Trophoblast cell (in vitro differentiated cells and primary cell): ENCODE results near the gene AFG3L2.
A peak's percentile ranks its signal among the peaks of the same experiment; 100 is the strongest.

ENCODE experiments used
- DNase-seq, 2 donors: peaks; one replicate each; pipeline ENCODE4 v3.0.0-alpha.2; 2016
- H2AFZ ChIP-seq: 2 replicates; pipeline ENCODE4 v1.6.1; 2013; ENCODE audit warnings: low read length, moderate library complexity, mild to moderate bottlenecking; ENCODE audit not compliant: insufficient read depth, poor library complexity
- H2AK5ac ChIP-seq: 2 replicates; pipeline ENCODE4 v1.6.1; 2013; ENCODE audit warnings: mild to moderate bottlenecking, low read length
- H2BK120ac ChIP-seq: 2 replicates; pipeline ENCODE4 v1.6.1; 2013; ENCODE audit warnings: low read length, mild to moderate bottlenecking, moderate library complexity; ENCODE audit not compliant: insufficient read depth, poor library complexity
- H2BK12ac ChIP-seq: 2 replicates; pipeline ENCODE4 v1.6.1; 2013; ENCODE audit warnings: mild to moderate bottlenecking, low read length, moderate library complexity
- H2BK5ac ChIP-seq: 2 replicates; pipeline ENCODE4 v1.6.1; 2013; ENCODE audit warnings: low read length, low read depth, moderate library complexity, mild to moderate bottlenecking; ENCODE audit not compliant: poor library complexity
- H3K14ac ChIP-seq: 2 replicates; pipeline ENCODE4 v1.6.1; 2013; ENCODE audit warnings: mild to moderate bottlenecking, low read length
- H3K18ac ChIP-seq: 2 replicates; pipeline ENCODE4 v1.6.1; 2013; ENCODE audit warnings: mild to moderate bottlenecking, low read length
- H3K23ac ChIP-seq: 2 replicates; pipeline ENCODE4 v1.6.1; 2013; ENCODE audit warnings: low read length
- H3K27ac ChIP-seq: 2 replicates; pipeline ENCODE4 v1.5.1; 2013; ENCODE audit warnings: low read depth, mild to moderate bottlenecking, inconsistent platforms, low read length, moderate library complexity
- H3K27me3 ChIP-seq: 2 replicates; pipeline ENCODE4 v1.6.1; 2013; ENCODE audit warnings: inconsistent platforms, mild to moderate bottlenecking, low read length, moderate library complexity; ENCODE audit not compliant: insufficient read depth
- H3K36me3 ChIP-seq, 2 experiments: 1 replicate in 1 of 2; 2 replicates in 1 of 2; pipeline ENCODE4 v1.6.1; 2013; ENCODE audit warnings: low read length in 2 of 2, mild to moderate bottlenecking in 2 of 2, moderate library complexity in 1 of 2; ENCODE audit not compliant: insufficient read depth in 2 of 2, control insufficient read depth in 1 of 2
- H3K4ac ChIP-seq: 2 replicates; pipeline ENCODE4 v1.6.1; 2013; ENCODE audit warnings: low read depth, mild to moderate bottlenecking, low read length, moderate library complexity
- H3K4me1 ChIP-seq, 2 experiments: 1 replicate in 1 of 2; 2 replicates in 1 of 2; pipeline ENCODE4 v1.6.1; 2013; ENCODE audit warnings: low read length in 2 of 2, mild to moderate bottlenecking in 2 of 2, moderate library complexity in 1 of 2; ENCODE audit not compliant: insufficient read depth in 2 of 2, control insufficient read depth in 1 of 2
- H3K4me2 ChIP-seq: 2 replicates; pipeline ENCODE4 v1.6.1; 2013; ENCODE audit warnings: inconsistent platforms, mild to moderate bottlenecking, low read length, moderate library complexity
- H3K4me3 ChIP-seq: 2 replicates; pipeline ENCODE4 v1.5.1; 2013; ENCODE audit warnings: mild to moderate bottlenecking, low read depth, low read length, inconsistent platforms
- H3K79me1 ChIP-seq: one replicate; pipeline ENCODE4 v1.6.1; 2013; ENCODE audit warnings: low read length
- H3K79me2 ChIP-seq: 2 replicates; pipeline ENCODE4 v1.6.1; 2013; ENCODE audit warnings: low read length, mild to moderate bottlenecking; ENCODE audit not compliant: control insufficient read depth, insufficient read depth, poor library complexity
- H3K9ac ChIP-seq: 2 replicates; pipeline ENCODE4 v1.6.1; 2013; ENCODE audit warnings: mild to moderate bottlenecking, low read length
- H3K9me3 ChIP-seq: 2 replicates; pipeline ENCODE4 v1.6.1; 2013; ENCODE audit warnings: low read depth, mild to moderate bottlenecking, control low read depth, inconsistent platforms, low read length; ENCODE audit not compliant: insufficient read depth
- H4K12ac ChIP-seq: 2 replicates; pipeline ENCODE4 v1.6.1; 2013; ENCODE audit warnings: low read depth, mild to moderate bottlenecking, low read length, moderate library complexity
- H4K8ac ChIP-seq: 2 replicates; pipeline ENCODE4 v1.6.1; 2013; ENCODE audit warnings: low read depth, mild to moderate bottlenecking, low read length, moderate library complexity
- H4K91ac ChIP-seq: one replicate; pipeline ENCODE4 v1.6.1; 2013; ENCODE audit warnings: low read depth, mild to moderate bottlenecking, low read length, moderate library complexity
- WGBS: extraction: QIAGEN DNeasy Blood & Tissue Kit; methylation state at CpG from one replicate; pipeline ENCODE4 v1.1.7; 2013; ENCODE audit warnings: missing lambda C conversion rate; ENCODE audit not compliant: insufficient read length, insufficient coverage; ENCODE audit errors: extremely low coverage; 5-methylcytosine and 5-hydroxymethylcytosine counted together

Gene AFG3L2

GRCh38 chr18:12403601-12404506, 26.8 kb upstream of the AFG3L2 start:
- Histone ChIP-seq H2BK5ac (no peak overlapping the region), H3K36me3 (no peaks in the 10 kb centered on the region), H2BK12ac (no peak overlapping the region), H3K4me2 (no peak overlapping the region), H3K14ac (no peak overlapping the region), H4K8ac (no peak overlapping the region), H2AK5ac (no peak overlapping the region), H3K27me3 (no peaks in the 10 kb centered on the region), H3K9ac (no peak overlapping the region), H3K9me3 (peaks cover 2% of the 10 kb centered on the region), H4K12ac (no peak overlapping the region), H3K4me3 (no peak overlapping the region), H3K27ac (no peak overlapping the region), H2BK120ac (no peak overlapping the region), H3K4ac (no peak overlapping the region), H3K4me1 (peaks cover 3 to 7% of the 10 kb centered on the region in 2 experiments), H3K23ac (no peak overlapping the region), H4K91ac (no peak overlapping the region), H3K79me2 (no peaks in the 10 kb centered on the region), H3K79me1 (peaks cover 6% of the 10 kb centered on the region), H3K18ac (no peak overlapping the region), H2AFZ (no peak overlapping the region)
- DNase-seq, result peak; percentile 84
- WGBS, result no CpG with 5 or more reads among the region's 6 CpGs

- H4K12ac ChIP-seq, result no peak overlapping the region
- H3K4me2 ChIP-seq, result no peak overlapping the region
- no peak overlapping the region for H3K4ac ChIP-seq
- H3K79me2 ChIP-seq, result no peaks in the 10 kb centered on the region
- WGBS, result no CpG with 5 or more reads among the region's 9 CpGs
- DNase-seq, result no peak
- no peak overlapping the region for H3K27ac ChIP-seq
- no peak overlapping the region for H2AK5ac ChIP-seq
- no peak overlapping the region for H4K8ac ChIP-seq
- H3K18ac ChIP-seq, result no peak overlapping the region
- H2BK5ac ChIP-seq, result no peak overlapping the region
- H3K14ac ChIP-seq, result no peak overlapping the region
- no peaks in the 10 kb centered on the region for H3K36me3 ChIP-seq
- no peak overlapping the region for H2BK12ac ChIP-seq
- peaks cover 2% of the 10 kb centered on the region for H3K9me3 ChIP-seq
- H3K9ac ChIP-seq, result no peak overlapping the region
- no peaks in the 10 kb centered on the region for H3K79me1 ChIP-seq
- no peak overlapping the region for H2AFZ ChIP-seq
- H3K27me3 ChIP-seq, result no peaks in the 10 kb centered on the region
- no peak overlapping the region for H2BK120ac ChIP-seq
- no peak overlapping the region for H3K23ac ChIP-seq
- H3K4me1 ChIP-seq, result no peaks in the 10 kb centered on the region
- H3K4me3 ChIP-seq, result no peak overlapping the region
- H4K91ac ChIP-seq, result no peak overlapping the region
Measured at GRCh38 chr18:12401881-12402280, 24.9 kb upstream of the AFG3L2 start.

DNA sequence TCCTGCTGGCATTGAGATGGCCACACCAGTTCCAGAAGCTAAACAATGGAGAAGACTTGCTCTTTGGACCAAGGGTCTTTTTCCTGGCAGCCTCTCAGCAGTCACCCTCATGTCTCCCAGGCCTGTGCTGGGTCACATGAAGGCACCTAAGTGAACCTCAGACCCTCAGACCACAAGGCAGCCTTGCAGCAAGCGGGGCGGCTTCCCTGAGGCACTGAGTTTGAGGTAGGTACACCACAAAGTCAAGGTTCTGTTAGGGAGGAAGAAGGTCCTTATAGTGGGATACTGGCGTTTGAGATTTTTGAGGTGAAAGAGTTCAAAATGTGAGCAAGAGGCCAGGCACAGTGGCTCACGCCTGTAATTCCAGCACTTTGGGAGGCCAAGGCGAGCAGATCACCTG, 22.2 kb upstream of the AFG3L2 start:
- Histone ChIP-seq H2AFZ (no peak overlapping the region), H2BK120ac (no peak overlapping the region), H3K27me3 (no peaks in the 10 kb centered on the region), H3K4me1 (no peaks in the 10 kb centered on the region), H3K79me2 (no peaks in the 10 kb centered on the region), H3K36me3 (no peaks in the 10 kb centered on the region), H3K23ac (no peak overlapping the region), H3K4me3 (no peak overlapping the region), H4K12ac (no peak overlapping the region), H2AK5ac (no peak overlapping the region), H2BK5ac (no peak overlapping the region), H3K79me1 (no peaks in the 10 kb centered on the region), H3K4ac (no peak overlapping the region), H2BK12ac (no peak overlapping the region), H4K8ac (no peak overlapping the region), H3K27ac (no peak overlapping the region), H3K14ac (no peak overlapping the region), H4K91ac (no peak overlapping the region), H3K4me2 (no peak overlapping the region), H3K18ac (no peak overlapping the region), H3K9ac (no peak overlapping the region), H3K9me3 (no peaks in the 10 kb centered on the region)
- no peak for DNase-seq
- no CpG with 5 or more reads among the region's 5 CpGs for WGBS

DNA sequence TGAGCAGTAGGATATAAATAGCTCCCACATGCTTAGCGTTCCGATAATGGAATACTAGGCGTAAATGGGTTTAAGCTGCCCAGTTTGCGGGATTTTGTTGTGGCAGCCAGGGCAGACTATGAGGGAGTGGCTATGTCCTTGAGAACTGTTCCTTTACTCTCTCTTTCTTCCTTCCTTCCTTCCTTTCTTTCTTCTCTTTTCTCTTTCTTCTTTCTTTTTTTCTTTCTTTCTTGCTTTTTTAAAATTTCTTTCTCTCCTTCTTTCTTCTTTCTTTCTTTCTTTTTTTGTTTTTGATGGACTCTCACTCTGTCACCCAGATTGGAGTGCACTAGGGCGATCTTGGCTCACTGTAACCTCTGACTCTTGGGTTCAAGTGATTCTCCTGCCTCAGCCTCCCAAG, 21.6 kb upstream of the AFG3L2 start:
- Histone ChIP-seq H2BK120ac (no peak overlapping the region), H3K4me3 (no peak overlapping the region), H3K23ac (no peak overlapping the region), H2AK5ac (no peak overlapping the region), H3K18ac (no peak overlapping the region), H3K14ac (no peak overlapping the region), H3K27me3 (no peaks in the 10 kb centered on the region), H3K4me1 (no peaks in the 10 kb centered on the region), H2AFZ (no peak overlapping the region), H3K9me3 (no peaks in the 10 kb centered on the region), H3K79me2 (no peaks in the 10 kb centered on the region), H3K36me3 (no peaks in the 10 kb centered on the region), H3K4me2 (no peak overlapping the region), H3K27ac (no peak overlapping the region), H2BK12ac (no peak overlapping the region), H3K4ac (no peak overlapping the region), H3K9ac (no peak overlapping the region), H4K91ac (no peak overlapping the region), H2BK5ac (no peak overlapping the region), H4K12ac (no peak overlapping the region), H4K8ac (no peak overlapping the region), H3K79me1 (no peaks in the 10 kb centered on the region)
- no CpG with 5 or more reads among the region's 5 CpGs for WGBS
- DNase-seq, result no peak
